Endothelial cell of umbilical vein (primary cell): Measurements from ENCODE around the gene H1-8. TPM values are rescaled to one million over a fixed set of nuclear protein-coding genes. Genes with fewer than 3 reads are reported as not detected.

Experiments used
- BruUV-seq: library from RNA; stranded (reverse); fragments of 400-500 nt; replicated peaks from 2 replicates; lab custom pipeline; 2021; lab: Mats Ljungman, UMichigan
- CTCF ChIA-PET: fragments of 300-600, 350-600 bp; sonication (Branson Sonifier 250); formaldehyde crosslinking; loops from one replicate; lab custom pipeline; 2021; ENCODE audit warnings: antibody characterized with exemption, inconsistent platforms; lab: Charles Lee
- POLR2A ChIA-PET: fragments of 300-600, 350-600 bp; sonication (Branson Sonifier 250); formaldehyde crosslinking; loops from one replicate; lab custom pipeline; 2021; ENCODE audit warnings: antibody characterized with exemption, inconsistent platforms; lab: Charles Lee
- DNase-seq: peaks from one replicate; pipeline ENCODE4 v3.0.0-alpha.2; 2011; ENCODE audit warnings: low read depth, low spot score
- FAIRE-seq: peaks from 2 replicates; lab custom pipeline; 2011; peaks lifted over from hg19 to GRCh38; lab: Jason Lieb, UNC
- H2AFZ ChIP-seq: 2 replicates; pipeline ENCODE4 v1.6.0; 2012; ENCODE audit warnings: low read depth, low read length, control low read depth, inconsistent platforms
- H3K27ac ChIP-seq: 2 replicates; pipeline ENCODE4 v1.5.1; 2011; ENCODE audit warnings: low read depth, mild to moderate bottlenecking, control low read depth, low read length, moderate library complexity; ENCODE audit not compliant: insufficient read depth
- H3K27me3 ChIP-seq, 2 experiments: 2 replicates each; pipeline versions ENCODE4 v1.6.0 to v1.6.1; 2011; ENCODE audit warnings: low read length in 2 of 2, mixed read lengths in 1 of 2; ENCODE audit not compliant: control insufficient read depth in 2 of 2, insufficient read depth in 2 of 2
- H3K36me3 ChIP-seq, 2 experiments: 2 replicates in 1 of 2; 3 replicates in 1 of 2; pipeline ENCODE4 v1.5.1; 2011; ENCODE audit warnings: low read length in 2 of 2, mild to moderate bottlenecking in 1 of 2, moderate library complexity in 1 of 2; ENCODE audit not compliant: control insufficient read depth in 2 of 2, insufficient read depth in 2 of 2; ENCODE audit errors: extremely low read depth in 1 of 2
- H3K4me1 ChIP-seq: 3 replicates; pipeline ENCODE4 v1.5.1; 2011; ENCODE audit warnings: mild to moderate bottlenecking, low read length; ENCODE audit not compliant: control insufficient read depth, insufficient read depth; ENCODE audit errors: extremely low read depth
- H3K4me2 ChIP-seq: 2 replicates; pipeline ENCODE4 v1.6.1; 2011; ENCODE audit warnings: low read length, control low read depth, mixed read lengths; ENCODE audit not compliant: insufficient read depth
- H3K4me3 ChIP-seq, 3 experiments: fragments of 200-600 bp in 1 of 3; sonication (generic), shearing (Covaris generic) in 1 of 3; replicated peaks in 1 of 3; 2 replicates each; pipeline ENCODE4 v1.5.1; 2011 to 2016; ENCODE audit warnings: control low read depth in 3 of 3, low read length in 3 of 3, mild to moderate bottlenecking in 2 of 3, inconsistent platforms in 1 of 3, low read depth in 1 of 3, moderate library complexity in 1 of 3; ENCODE audit not compliant: insufficient read depth in 1 of 3
- H3K79me2 ChIP-seq: 2 replicates; pipeline ENCODE4 v1.6.0; 2012; ENCODE audit warnings: low read length, inconsistent platforms; ENCODE audit not compliant: control insufficient read depth, insufficient read depth
- H3K9ac ChIP-seq: replicated peaks from 2 replicates; pipeline ENCODE3; 2011; ENCODE audit warnings: low read length, control low read depth; ENCODE audit not compliant: insufficient read depth; ENCODE audit errors: extremely low read depth
- H3K9me1 ChIP-seq: replicated peaks from 3 replicates; pipeline ENCODE4 v1.6.0; 2011; ENCODE audit warnings: mild to moderate bottlenecking, low read length; ENCODE audit not compliant: control insufficient read depth, insufficient read depth; ENCODE audit errors: extremely low read depth
- H3K9me3 ChIP-seq: replicated peaks from 2 replicates; pipeline ENCODE4 v1.5.1; 2012; ENCODE audit warnings: low read length, inconsistent platforms; ENCODE audit not compliant: control insufficient read depth, insufficient read depth
- H4K20me1 ChIP-seq: replicated peaks from 2 replicates; pipeline ENCODE3; 2011; ENCODE audit warnings: mild to moderate bottlenecking, low read length; ENCODE audit not compliant: control insufficient read depth, insufficient read depth; ENCODE audit errors: extremely low read depth
- EZH2 ChIP-seq: IDR thresholded peaks from 2 replicates; pipeline ENCODE4 v1.6.1; 2012; ENCODE audit warnings: borderline replicate concordance, low read depth, mild to moderate bottlenecking, moderate library complexity, low read length, inconsistent platforms; ENCODE audit not compliant: severe bottlenecking
- FOS ChIP-seq: IDR thresholded peaks from 2 replicates; pipeline ENCODE4 v1.6.1; 2011; ENCODE audit warnings: mild to moderate bottlenecking, low read length, moderate library complexity, borderline replicate concordance; ENCODE audit not compliant: insufficient read depth
- GATA2 ChIP-seq: IDR thresholded peaks from 2 replicates; pipeline ENCODE4 v1.7.0; 2011; ENCODE audit warnings: low read depth, mild to moderate bottlenecking, moderate library complexity, mixed read lengths, low read length; ENCODE audit not compliant: insufficient read length, insufficient read depth
- JUN ChIP-seq: IDR thresholded peaks from 2 replicates; pipeline ENCODE4 v1.6.1; 2011; ENCODE audit warnings: borderline replicate concordance, low read depth; ENCODE audit not compliant: insufficient read length, insufficient read depth
- MYC ChIP-seq: IDR thresholded peaks from one replicate; pipeline ENCODE4 v1.6.1; 2011; ENCODE audit warnings: mild to moderate bottlenecking, low read depth, low read length
- POLR2A ChIP-seq: IDR thresholded peaks from 2 replicates; pipeline ENCODE4 v1.6.1; 2012; ENCODE audit warnings: low read depth, mild to moderate bottlenecking, control low read depth, low read length
- POLR2AphosphoS5 ChIP-seq: IDR thresholded peaks from 2 replicates; pipeline ENCODE4 v1.6.1; 2012; ENCODE audit warnings: low read depth, mild to moderate bottlenecking, control low read depth, low read length, moderate library complexity; ENCODE audit not compliant: insufficient read depth
- dilution Hi-C: fragments of 300-500 bp; cut with MboI; formaldehyde crosslinking; loops from one replicate; pipeline ENCODE4 v1.15.0; 2019; ENCODE audit warnings: low sequenced_read_pairs; ENCODE audit not compliant: extremely low pct_ligation_motif_present
- intact Hi-C: fragments of 100-400 bp; cut with micrococcal nuclease; formaldehyde crosslinking; loops from one replicate; pipeline ENCODE4 v1.10.0; 2022
- polyA plus RNA-seq, 4 experiments: library from polyadenylated mRNA; depleted of rRNA in 3 of 4; stranded (reverse) in 3 of 4; unstranded in 1 of 4; fragments of >200 nt; gene quantifications; 2 replicates each; pipeline versions ENCODE4 v1.2.1 to v1.2.3, GENCODE V29; 2011 to 2012; ENCODE audit warnings: missing spikeins in 1 of 4
- total RNA-seq: library from RNA; stranded (reverse); gene quantifications from 2 replicates; pipeline ENCODE4 v1.2.3, GENCODE V29; 2021
- TF ChIP-seq, protein P1 (sequence below): IDR thresholded peaks from 2 replicates; pipeline ENCODE4 v1.6.1; 2011; ENCODE audit not compliant: insufficient read depth, insufficient read length
- TF ChIP-seq, protein P2 (sequence below), 2 donors: IDR thresholded peaks; 1 replicate in 1 of 2; 2 replicates in 1 of 2; pipeline ENCODE4 v1.5.1; 2011; ENCODE audit warnings: low read length in 2 of 2, mild to moderate bottlenecking in 2 of 2, moderate library complexity in 2 of 2, control low read depth in 1 of 2, inconsistent platforms in 1 of 2, low read depth in 1 of 2; ENCODE audit not compliant: insufficient read depth in 1 of 2; ENCODE audit errors: extremely low read depth in 1 of 2

The H1-8 gene
- total and polyA plus RNA-seq, 2 donors (not counting 3 experiments of a cell fraction or from before 2014, with no cell fraction given) = not detected

- H3K9me1 ChIP-seq = no peaks in the 10 kb centered on the region
- DNase-seq (no peak), FAIRE-seq (no peak)
- peaks cover 7% of the 10 kb centered on the region for H3K4me1 ChIP-seq
- POLR2A ChIA-PET = interaction anchor here (0.5 to 1.3 kb wide), 2 partner anchors 12 to 217 kb away, joined by 3 to 4 read pairs; a partner anchor contains a TSS
- no peak overlapping the region for H3K27ac ChIP-seq
- no peaks in the 10 kb centered on the region for H3K36me3 ChIP-seq
- H3K79me2 ChIP-seq = no peaks in the 10 kb centered on the region
- no peak overlapping the region for H3K4me2 ChIP-seq
- H2AFZ ChIP-seq = no peak overlapping the region
- no peak overlapping the region for H3K9ac ChIP-seq
- dilution Hi-C loops (no loop called here), intact Hi-C loops (no loop called here)
- no peak overlapping the region for H3K4me3 ChIP-seq
- H4K20me1 ChIP-seq = no peaks in the 10 kb centered on the region
- H3K27me3 ChIP-seq = no peaks in the 10 kb centered on the region
- BruUV-seq = no TSS peak
- no peaks in the 10 kb centered on the region for H3K9me3 ChIP-seq
- CTCF ChIA-PET = no interaction called here
- TF ChIP-seq EZH2 = no peak
- TF ChIP-seq FOS = no peak
- TF ChIP-seq, protein P1, sequence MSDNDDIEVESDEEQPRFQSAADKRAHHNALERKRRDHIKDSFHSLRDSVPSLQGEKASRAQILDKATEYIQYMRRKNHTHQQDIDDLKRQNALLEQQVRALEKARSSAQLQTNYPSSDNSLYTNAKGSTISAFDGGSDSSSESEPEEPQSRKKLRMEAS = no peak
- TF ChIP-seq POLR2AphosphoS5 = no peak
- no peak for TF ChIP-seq GATA2
- TF ChIP-seq, protein P2, sequence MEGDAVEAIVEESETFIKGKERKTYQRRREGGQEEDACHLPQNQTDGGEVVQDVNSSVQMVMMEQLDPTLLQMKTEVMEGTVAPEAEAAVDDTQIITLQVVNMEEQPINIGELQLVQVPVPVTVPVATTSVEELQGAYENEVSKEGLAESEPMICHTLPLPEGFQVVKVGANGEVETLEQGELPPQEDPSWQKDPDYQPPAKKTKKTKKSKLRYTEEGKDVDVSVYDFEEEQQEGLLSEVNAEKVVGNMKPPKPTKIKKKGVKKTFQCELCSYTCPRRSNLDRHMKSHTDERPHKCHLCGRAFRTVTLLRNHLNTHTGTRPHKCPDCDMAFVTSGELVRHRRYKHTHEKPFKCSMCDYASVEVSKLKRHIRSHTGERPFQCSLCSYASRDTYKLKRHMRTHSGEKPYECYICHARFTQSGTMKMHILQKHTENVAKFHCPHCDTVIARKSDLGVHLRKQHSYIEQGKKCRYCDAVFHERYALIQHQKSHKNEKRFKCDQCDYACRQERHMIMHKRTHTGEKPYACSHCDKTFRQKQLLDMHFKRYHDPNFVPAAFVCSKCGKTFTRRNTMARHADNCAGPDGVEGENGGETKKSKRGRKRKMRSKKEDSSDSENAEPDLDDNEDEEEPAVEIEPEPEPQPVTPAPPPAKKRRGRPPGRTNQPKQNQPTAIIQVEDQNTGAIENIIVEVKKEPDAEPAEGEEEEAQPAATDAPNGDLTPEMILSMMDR (IDR thresholded peaks at IDR 0.05; ENCODE audit: extremely low read depth in 1 of 2, insufficient read depth in 1 of 2, low read depth in 1 of 2, low read length in 2 of 2) = no peak
- TF ChIP-seq JUN = no peak
- no peak for TF ChIP-seq POLR2A
- no peak for TF ChIP-seq MYC
These were observed 9.6 kb upstream of the H1-8 start for GRCh38 chr3:129533406-129533805.
